K562 (cell line): ENCODE data around the gene SFSWAP. TPM values are rescaled to one million over a fixed set of nuclear protein-coding genes. Genes with fewer than 3 reads are reported as not detected.

ENCODE experiments used
- ATAC-seq: fragments of 200-7000 bp; cut with Tn5 transposase; 3 replicates; pipeline ENCODE4 v1.9.1; 2020; ENCODE audit warnings: moderate library complexity
- BruUV-seq: library from RNA; stranded (reverse); fragments of 400-500 nt; replicated peaks from 2 replicates; lab custom pipeline; 2021; lab: Mats Ljungman, UMichigan
- CTCF ChIA-PET: fragments of 300-600 bp; formaldehyde crosslinking; extraction: SDS; loops from one replicate; lab custom pipeline; 2021; ENCODE audit warnings: low intra/inter-chr PET ratio; lab: Yijun Ruan, JAX
- POLR2A ChIA-PET: fragments of 300-600, 350-650 bp; sonication (Branson Sonifier 250); formaldehyde crosslinking; extraction: SDS; loops from one replicate; lab custom pipeline; 2021; ENCODE audit warnings: antibody characterized with exemption, inconsistent platforms; lab: Yijun Ruan, JAX
- DNase-seq, 4 experiments: peaks; one replicate each; pipeline versions ENCODE4 v3.0.0 to v3.0.0-alpha.2; 2011 to 2018; ENCODE audit warnings: low spot score in 3 of 4, mixed read lengths in 3 of 4; ENCODE audit errors: extremely low read depth in 1 of 4
- FAIRE-seq: peaks from 2 replicates; lab custom pipeline; 2011; peaks lifted over from hg19 to GRCh38; lab: Jason Lieb, UNC
- H2AFZ ChIP-seq: 2 replicates; pipeline ENCODE4 v1.6.0; 2011; ENCODE audit warnings: low read depth, low read length, control low read depth, inconsistent platforms
- H3K27ac ChIP-seq: fragments of 200-600 bp; 3 replicates; pipeline ENCODE4 v1.8.0; 2011; ENCODE audit warnings: low read depth, mild to moderate bottlenecking, control low read depth, inconsistent platforms, low read length, moderate library complexity, mixed read lengths; ENCODE audit errors: extremely low read depth
- H3K27me3 ChIP-seq, 2 experiments: fragments of 300-600 bp in 1 of 2; 2 replicates in 1 of 2; 3 replicates in 1 of 2; pipeline versions ENCODE4 v1.6.0 to v1.8.0; 2011; ENCODE audit warnings: inconsistent platforms in 2 of 2, low read length in 2 of 2, mild to moderate bottlenecking in 1 of 2, mixed read lengths in 1 of 2, moderate library complexity in 1 of 2; ENCODE audit not compliant: control insufficient read depth in 2 of 2, insufficient read depth in 2 of 2
- H3K36me3 ChIP-seq: fragments of 300-600 bp; 3 replicates; pipeline ENCODE4 v1.8.0; 2011; ENCODE audit warnings: mild to moderate bottlenecking, low read length, inconsistent platforms; ENCODE audit not compliant: control insufficient read depth, insufficient read depth
- H3K4me1 ChIP-seq, 2 experiments: fragments of 200-600 bp in 1 of 2; replicated peaks in 1 of 2; 2 replicates in 1 of 2; 3 replicates in 1 of 2; pipeline versions ENCODE4 v1.5.1 to v1.8.0; 2011; ENCODE audit warnings: inconsistent platforms in 2 of 2, low read length in 2 of 2, mild to moderate bottlenecking in 1 of 2, mixed read lengths in 1 of 2, moderate library complexity in 1 of 2; ENCODE audit not compliant: control insufficient read depth in 2 of 2, insufficient read depth in 2 of 2
- H3K4me2 ChIP-seq: 2 replicates; pipeline ENCODE4 v1.6.1; 2011; ENCODE audit warnings: low read length, control low read depth, inconsistent platforms, mixed read lengths; ENCODE audit not compliant: insufficient read depth
- H3K4me3 ChIP-seq: fragments of 200-600 bp; sonication (generic), shearing (Covaris generic); 2 replicates; pipeline ENCODE4 v1.5.1; 2016; ENCODE audit warnings: control low read depth, inconsistent platforms
- H3K79me2 ChIP-seq: fragments of 200-600 bp; 3 replicates; pipeline ENCODE4 v1.8.0; 2011; ENCODE audit warnings: low read length, inconsistent platforms; ENCODE audit not compliant: control insufficient read depth, insufficient read depth
- H3K9ac ChIP-seq, 2 experiments: 2 replicates each; pipeline versions ENCODE4 v1.6.0 to v1.6.1; 2011; ENCODE audit warnings: low read depth in 2 of 2, low read length in 2 of 2, control low read depth in 1 of 2, inconsistent platforms in 1 of 2, mild to moderate bottlenecking in 1 of 2, mixed read lengths in 1 of 2; ENCODE audit not compliant: insufficient read depth in 1 of 2
- H3K9me1 ChIP-seq: one replicate; pipeline ENCODE4 v1.6.0; 2011; ENCODE audit warnings: inconsistent platforms, mild to moderate bottlenecking, low read length, moderate library complexity; ENCODE audit not compliant: control insufficient read depth, insufficient read depth
- H3K9me3 ChIP-seq: replicated peaks from 2 replicates; pipeline ENCODE4 v1.5.1; 2011; ENCODE audit warnings: low read depth, low read length, inconsistent platforms; ENCODE audit not compliant: control insufficient read depth, insufficient read depth
- H4K20me1 ChIP-seq: replicated peaks from 2 replicates; pipeline ENCODE4 v1.6.1; 2011; ENCODE audit warnings: low read length, inconsistent platforms, mixed read lengths; ENCODE audit not compliant: control insufficient read depth, insufficient read depth
- ARNT ChIP-seq, 2 experiments: fragments of 450-650 bp; IDR thresholded peaks; 2 replicates each; pipeline ENCODE4 v1.6.1; 2016; ENCODE audit warnings: mild to moderate bottlenecking in 1 of 2
- IFI16 ChIP-seq: fragments of 250-450 bp; sonication (Bioruptor Pico); IDR thresholded peaks from 2 replicates; pipeline ENCODE4 v2.1.2; 2022; ENCODE audit warnings: mild to moderate bottlenecking, inconsistent platforms
- POLR2G ChIP-seq: fragments of 200-400 bp; formaldehyde crosslinking; IDR thresholded peaks from 2 replicates; pipeline ENCODE4 v1.6.1; 2017; ENCODE audit warnings: low read depth, mild to moderate bottlenecking, antibody characterized with exemption, low read length, moderate library complexity
- TFAP4 ChIP-seq: sonication (generic); formaldehyde crosslinking; IDR thresholded peaks from 2 replicates; pipeline ENCODE4 v1.8.0; 2022; ENCODE audit warnings: missing genetic modification reagents, mild to moderate bottlenecking, moderate library complexity, borderline replicate concordance
- ZNF445 ChIP-seq: fragments of 250-450 bp; sonication (Bioruptor Pico); IDR thresholded peaks from 2 replicates; pipeline ENCODE4 v1.4.0; 2020; ENCODE audit warnings: low read depth, mild to moderate bottlenecking, moderate library complexity
- WGBS: fragments of 100-300 bp; shearing (Covaris generic); methylation state at CpG from one replicate; pipeline ENCODE4 v1.1.6; 2016; ENCODE audit warnings: low coverage, mixed read lengths; ENCODE audit not compliant: insufficient coverage; ENCODE audit errors: missing lambda C conversion rate; 5-methylcytosine and 5-hydroxymethylcytosine counted together
- in situ Hi-C: fragments of 300-500 bp; cut with MboI; formaldehyde crosslinking; loops from 4 replicates; pipeline ENCODE4 v1.15.0; 2018; ENCODE audit warnings: inconsistent platforms, mixed read lengths
- intact Hi-C: fragments of 100-400 bp; cut with micrococcal nuclease; formaldehyde crosslinking; loops from 2 replicates; pipeline ENCODE4 v1.14.2; 2022
- polyA plus RNA-seq, 8 experiments: library from polyadenylated mRNA; depleted of rRNA in 4 of 8; stranded (reverse) in 5 of 8; unstranded in 3 of 8; fragments of >200 nt; fragmentation: Nextera tagmentation in 2 of 8; fragmentation: Illumina TruSeq in 1 of 8; extraction: Ambion mirVana in 2 of 8; extraction: Trizol in 1 of 8; gene quantifications; 2 replicates each; pipeline versions ENCODE4 v1.2.1 to v1.2.3, GENCODE V29; 2011 to 2014; ENCODE audit warnings: inconsistent platforms in 1 of 8, missing spikeins in 1 of 8
- total RNA-seq, 7 experiments: library from RNA; depleted of rRNA in 6 of 7; stranded (reverse); fragments of >200 nt in 6 of 7; fragmentation: Illumina TruSeq in 2 of 7; extraction: Trizol in 2 of 7; gene quantifications; 2 replicates each; pipeline versions ENCODE4 v1.2.1 to v1.2.3, GENCODE V29; 2011 to 2021; ENCODE audit warnings: low replicate concordance in 1 of 7

The SFSWAP gene
- total and polyA plus RNA-seq, 9 of the 15 experiments (the other 6 are each of a cell fraction or from before 2014, with no cell fraction given) = 2.4 to 60.4 (median 32.6) TPM

DNA sequence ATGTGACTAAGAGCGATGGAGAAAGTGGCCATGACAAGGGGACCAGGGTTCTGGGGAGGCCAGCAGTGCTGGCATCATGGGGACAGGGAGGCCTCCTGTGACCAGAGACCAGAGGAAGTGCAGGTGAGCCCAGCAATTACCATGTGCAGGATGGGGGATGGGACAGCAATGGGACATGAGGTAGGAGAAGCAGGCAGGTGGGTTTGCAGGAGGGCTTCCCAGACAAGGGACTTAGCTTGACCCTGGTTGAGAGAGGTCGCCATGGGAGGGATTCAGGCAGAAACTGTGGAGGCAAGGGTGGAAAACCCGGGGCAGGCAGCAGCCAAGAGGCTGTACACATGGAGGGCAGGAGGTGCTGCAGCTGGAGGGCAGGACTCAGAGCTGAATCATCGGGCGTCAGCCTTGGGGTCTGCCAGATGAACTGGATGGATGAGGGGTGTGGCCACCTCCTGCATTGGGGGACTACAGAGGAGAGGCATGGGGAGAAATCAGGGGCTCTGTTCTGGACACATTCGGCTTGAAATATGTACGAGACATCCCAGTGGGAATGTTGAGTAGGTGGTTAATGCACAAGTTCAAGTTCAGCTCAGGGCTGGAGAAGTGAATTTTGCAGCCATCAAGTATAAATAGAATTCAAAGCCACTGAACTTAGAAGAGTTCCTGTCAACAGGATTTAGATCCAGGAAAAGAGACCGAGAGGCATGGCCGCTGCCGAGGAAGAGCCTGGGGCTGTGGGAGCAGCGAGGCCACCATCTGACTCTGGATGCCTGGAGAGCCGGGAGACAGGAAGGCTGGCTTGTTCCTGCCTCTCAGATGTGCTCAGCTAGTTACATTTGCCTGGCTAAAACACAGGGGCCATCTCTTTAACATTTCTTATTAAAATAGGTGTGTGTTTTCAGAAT lies 36.6 kb downstream of the SFSWAP start (continued):
- no peak for TF ChIP-seq ZNF445 (CRISPR knock-in tag)
- TF ChIP-seq ARNT (IDR thresholded peaks at IDR 0.05) = no peak
- TF ChIP-seq IFI16 (CRISPR knock-in tag) = no peak
- TF ChIP-seq, all 486 proteins: peak for 0

GRCh38 chr12:131749618-131750315 lies 38.9 kb downstream of the SFSWAP start:
- H3K9me1 ChIP-seq = no peaks in the 10 kb centered on the region
- H3K9me3 ChIP-seq = no peaks in the 10 kb centered on the region; the same call in 1 of the 2 replicates
- in situ Hi-C loops = no loop called here
- H3K27ac ChIP-seq = no peak overlapping the region
- BruUV-seq = no TSS peak
- no peak for DNase-seq
- H3K9ac ChIP-seq = no peak overlapping the region
- no peak for FAIRE-seq
- H3K27me3 ChIP-seq = no peaks in the 10 kb centered on the region
- POLR2A ChIA-PET = interaction anchor here (0.7 kb wide), 1 partner anchor 23 kb away, joined by 3 read pairs; no protein-coding TSS in a partner anchor
- CTCF ChIA-PET = no interaction called here
- TF ChIP-seq POLR2G = 0 out of 2 replicates have a peak, but pooled peaks have one; percentile 16
- TF ChIP-seq TFAP4 = no peak
- TF ChIP-seq, all 486 proteins: peak for 1
- 94% methylated on average over 19 of the region's 19 CpGs for WGBS
- H3K4me3 ChIP-seq = no peak overlapping the region
- ATAC-seq = no peak
- H4K20me1 ChIP-seq = no peaks in the 10 kb centered on the region
- no peaks in the 10 kb centered on the region for H3K79me2 ChIP-seq
- peaks cover 86% of the 10 kb centered on the region for H3K36me3 ChIP-seq
- no peak overlapping the region for H3K4me2 ChIP-seq
- no peak overlapping the region for H2AFZ ChIP-seq
- intact Hi-C loops = no loop called here
- 0 out of 5 replicates have a peak, but pooled peaks cover 0 to 4% of the 10 kb centered on the region in 2 experiments for H3K4me1 ChIP-seq
